Coronary artery (tissue), 2 donors: ENCODE data around the gene AMFR.

ENCODE experiments used
- DNase-seq: peaks from one replicate; pipeline ENCODE4 v3.0.0-alpha.2; 2017; ENCODE audit warnings: low spot score
- H3K27ac ChIP-seq, 2 donors: fragments of 200-600 bp; sonication (generic); one replicate each; pipeline ENCODE4 v1.5.1; 2016 to 2019
- H3K4me3 ChIP-seq: fragments of 200-600 bp; sonication (generic); 2 replicates; pipeline ENCODE4 v1.5.1; 2016; ENCODE audit warnings: mild to moderate bottlenecking, moderate library complexity
- TF ChIP-seq, protein P1 (sequence below): fragments of 200-600 bp; sonication (generic); IDR thresholded peaks from one replicate; pipeline ENCODE4 v1.5.1; 2019; ENCODE audit warnings: antibody characterized with exemption

The AMFR gene

GRCh38 chr16:56367764-56368163 is 57.6 kb downstream of the AMFR start:
- no peak overlapping the region for H3K27ac ChIP-seq
- TF ChIP-seq, protein P1, sequence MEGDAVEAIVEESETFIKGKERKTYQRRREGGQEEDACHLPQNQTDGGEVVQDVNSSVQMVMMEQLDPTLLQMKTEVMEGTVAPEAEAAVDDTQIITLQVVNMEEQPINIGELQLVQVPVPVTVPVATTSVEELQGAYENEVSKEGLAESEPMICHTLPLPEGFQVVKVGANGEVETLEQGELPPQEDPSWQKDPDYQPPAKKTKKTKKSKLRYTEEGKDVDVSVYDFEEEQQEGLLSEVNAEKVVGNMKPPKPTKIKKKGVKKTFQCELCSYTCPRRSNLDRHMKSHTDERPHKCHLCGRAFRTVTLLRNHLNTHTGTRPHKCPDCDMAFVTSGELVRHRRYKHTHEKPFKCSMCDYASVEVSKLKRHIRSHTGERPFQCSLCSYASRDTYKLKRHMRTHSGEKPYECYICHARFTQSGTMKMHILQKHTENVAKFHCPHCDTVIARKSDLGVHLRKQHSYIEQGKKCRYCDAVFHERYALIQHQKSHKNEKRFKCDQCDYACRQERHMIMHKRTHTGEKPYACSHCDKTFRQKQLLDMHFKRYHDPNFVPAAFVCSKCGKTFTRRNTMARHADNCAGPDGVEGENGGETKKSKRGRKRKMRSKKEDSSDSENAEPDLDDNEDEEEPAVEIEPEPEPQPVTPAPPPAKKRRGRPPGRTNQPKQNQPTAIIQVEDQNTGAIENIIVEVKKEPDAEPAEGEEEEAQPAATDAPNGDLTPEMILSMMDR: no peak
- DNase-seq: no peak
- H3K4me3 ChIP-seq: no peak overlapping the region

GRCh38 chr16:56366945-56367344 is 58.4 kb downstream of the AMFR start:
- Histone ChIP-seq H3K27ac (no peak overlapping the region), H3K4me3 (no peak overlapping the region)
- TF ChIP-seq, protein P1: no peak
- peak; percentile 68 for DNase-seq

DNA sequence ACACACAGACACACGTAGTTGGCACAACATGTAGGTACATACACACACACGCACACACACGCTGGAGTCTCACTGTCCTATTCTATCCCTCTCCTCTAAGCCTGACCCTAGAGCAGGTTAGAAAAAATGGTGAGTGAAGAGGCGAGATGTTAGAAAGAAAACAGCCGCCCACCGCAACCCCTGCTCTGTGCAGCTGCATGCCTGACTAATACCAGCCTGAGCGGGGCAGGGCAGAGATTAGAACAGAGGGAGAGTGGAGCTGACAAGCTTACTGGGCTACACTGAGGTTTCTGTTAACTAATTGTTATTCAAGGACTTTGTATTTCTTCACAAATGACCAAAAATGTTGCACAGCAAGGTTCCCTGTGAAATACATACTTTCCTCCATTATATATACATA is 59.8 kb downstream of the AMFR start:
- TF ChIP-seq, protein P1: no peak

DNA sequence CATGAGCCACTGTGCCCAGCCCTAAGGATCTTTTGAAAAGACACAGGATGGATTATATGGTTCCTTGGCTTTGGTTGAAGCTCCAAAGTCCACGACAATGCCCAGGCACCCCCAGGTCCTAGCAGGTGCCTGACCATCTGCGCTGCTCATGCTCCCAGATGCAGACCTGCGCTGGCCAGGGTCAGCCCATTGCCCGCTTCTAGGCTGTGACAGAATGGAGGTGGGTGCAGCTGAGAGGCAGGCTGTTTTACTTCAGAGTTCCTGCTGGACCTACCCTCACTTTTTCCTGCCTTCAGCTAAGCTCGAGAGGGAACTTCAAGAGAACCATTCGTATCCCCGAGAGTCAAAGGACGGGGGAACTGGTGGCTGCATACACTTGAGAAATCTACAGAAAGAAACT is 60.5 kb downstream of the AMFR start:
- DNase-seq: no peak
- H3K4me3 ChIP-seq: no peak overlapping the region
- no peak overlapping the region for H3K27ac ChIP-seq
- TF ChIP-seq, protein P1: no peak

More for the DNA sequence above, 59.8 kb downstream of the AMFR start:
- H3K27ac ChIP-seq: no peak overlapping the region
- DNase-seq: no peak
- H3K4me3 ChIP-seq: no peak overlapping the region

DNA sequence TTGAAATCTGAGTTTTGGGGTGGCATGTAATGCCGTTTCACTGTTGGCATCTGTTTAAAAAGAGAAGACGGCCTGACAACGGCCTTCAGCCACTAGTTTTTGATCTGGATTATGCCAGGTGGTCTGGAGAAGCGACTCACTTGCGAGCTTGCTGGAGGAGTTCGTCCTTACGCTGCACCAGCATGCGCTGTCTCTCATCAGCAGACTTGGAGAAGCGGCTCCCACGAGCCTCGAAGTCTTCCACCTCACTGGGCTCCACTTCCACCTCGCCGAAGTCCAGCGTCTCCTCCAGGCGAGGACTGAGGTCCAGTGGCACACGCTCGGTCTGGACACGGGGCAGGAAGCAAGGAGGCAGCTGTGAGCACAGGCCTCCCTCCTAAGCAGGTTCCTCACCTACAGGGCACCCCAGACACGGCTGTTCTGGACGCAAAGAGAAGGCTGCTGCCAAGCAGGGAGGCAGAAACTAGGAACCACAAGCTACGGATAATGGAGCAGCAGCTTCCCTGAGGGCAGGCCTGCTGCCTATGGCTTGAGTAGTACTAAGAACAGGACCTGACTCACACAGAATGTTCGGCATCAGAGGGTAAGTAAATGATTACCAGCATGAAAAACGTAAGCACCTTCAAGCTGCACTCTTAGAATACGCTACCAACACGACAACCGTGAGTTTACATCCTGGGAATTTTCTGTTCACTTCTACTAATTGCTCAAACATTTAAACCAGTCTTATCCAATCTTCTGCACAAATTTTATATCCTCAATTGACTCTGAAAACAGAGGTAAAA is 61.4 kb downstream of the AMFR start:
- no peak for DNase-seq
- TF ChIP-seq, protein P1: no peak
- Histone ChIP-seq H3K4me3 (no peak overlapping the region), H3K27ac (no peak overlapping the region)

DNA sequence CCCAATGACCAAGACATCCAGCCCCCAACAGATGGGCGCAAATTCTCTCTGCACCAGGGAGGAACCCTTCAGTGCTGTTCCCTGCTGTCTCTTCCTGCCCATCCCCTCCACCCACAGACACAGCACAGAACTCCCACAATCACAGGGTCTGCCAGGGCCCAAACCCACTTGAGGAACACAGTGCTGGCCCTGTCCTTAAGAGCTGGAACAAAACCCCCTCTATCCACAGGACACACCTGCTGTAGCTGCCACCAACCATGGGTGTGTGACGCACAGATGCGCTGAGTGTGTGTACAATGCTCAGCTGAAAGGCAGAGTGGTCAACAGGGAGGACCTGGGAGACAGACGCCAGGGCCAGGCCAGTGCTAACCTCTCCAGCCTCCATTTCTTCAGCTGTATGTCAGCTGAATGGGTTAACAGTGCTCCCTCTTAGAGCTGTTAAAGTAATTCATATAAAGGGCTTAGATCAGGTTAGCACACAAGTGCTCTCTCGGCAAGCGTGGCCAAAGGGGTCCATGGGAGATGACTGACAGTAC is 62.1 kb downstream of the AMFR start:
- H3K4me3 ChIP-seq: no peak overlapping the region
- no peak for DNase-seq
- no peak overlapping the region for H3K27ac ChIP-seq
- TF ChIP-seq, protein P1: no peak

DNA sequence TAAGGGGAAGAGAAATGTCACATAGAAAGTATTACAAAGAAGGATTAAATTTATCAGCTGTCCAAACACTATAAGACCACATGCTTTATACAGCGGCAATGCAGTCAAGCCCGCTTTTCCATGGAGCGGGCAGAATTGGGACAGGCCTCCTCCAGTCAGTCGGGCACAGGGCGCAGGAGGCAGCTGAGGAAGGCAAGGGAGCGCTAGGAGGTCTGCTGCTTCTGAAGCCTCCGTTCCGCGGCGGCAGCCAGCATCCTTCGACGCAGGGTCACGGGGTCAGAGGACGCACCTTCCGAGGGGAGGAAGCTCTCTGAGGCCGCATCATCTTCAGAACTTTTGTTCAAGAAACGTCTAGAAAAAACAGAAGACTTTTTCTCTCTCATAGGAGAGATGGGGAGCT is 62.6 kb downstream of the AMFR start:
- no peak overlapping the region for H3K27ac ChIP-seq
- DNase-seq: peak; percentile 71
- TF ChIP-seq, protein P1: no peak
- no peak overlapping the region for H3K4me3 ChIP-seq
